ENCODE data around the gene MYO3B. TPM values are rescaled to one million over a fixed set of nuclear protein-coding genes. Genes with fewer than 3 reads are reported as not detected.

MYO3B gene
- polyA plus RNA-seq, 1 of the 3 experiments (the other 2 are of a cell fraction) = not detected

DNA sequence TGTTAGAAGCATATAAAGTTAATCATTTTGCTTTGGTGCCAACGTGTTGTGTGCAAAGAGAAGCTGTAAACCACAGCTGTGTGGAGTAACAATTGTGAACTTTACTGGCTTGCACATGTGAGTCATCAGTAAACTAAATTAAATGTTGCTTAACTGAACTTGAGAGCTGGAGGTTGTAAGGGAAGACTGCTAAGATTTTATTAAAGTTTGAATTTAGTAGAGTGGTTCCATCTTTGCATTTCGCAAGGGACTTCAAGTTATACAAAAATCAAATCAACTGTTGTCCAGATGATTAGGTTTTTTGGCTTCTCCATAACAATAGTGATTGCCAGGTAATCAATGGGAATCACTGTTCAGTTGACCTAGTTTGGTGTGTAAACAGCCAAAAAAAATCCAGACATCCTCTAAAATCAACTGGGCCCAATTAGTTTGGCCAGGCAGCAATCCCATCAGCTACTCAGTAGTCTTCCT lies 247.4 kb downstream of the MYO3B start:
- Histone ChIP-seq H4K20me1 (ENCODE audit: insufficient read depth) (no peaks in the 10 kb centered on the region), H3K36me3 (replicated peaks in 1 of 2; ENCODE audit: control insufficient read depth in 1 of 2, insufficient read depth in 2 of 2, low read length in 1 of 2) (no peaks in the 10 kb centered on the region), H3K79me2 (ENCODE audit: insufficient read depth) (no peaks in the 10 kb centered on the region), H3K4me2 (no peak overlapping the region), H3K9me3 (no peaks in the 10 kb centered on the region), H3K27ac (ENCODE audit: low read depth in 2 of 2, low read length in 1 of 2) (no peak overlapping the region), H3K4me3 (ENCODE audit: low read depth in 2 of 2, low read length in 1 of 2) (no peak overlapping the region), H3K9me2 (no peaks in the 10 kb centered on the region), H3K4me1 (ENCODE audit: control insufficient read depth in 1 of 2, insufficient read depth in 2 of 2, low read depth in 1 of 2, low read length in 1 of 2) (no peaks in the 10 kb centered on the region), H2AFZ (ENCODE audit: low read depth) (no peak overlapping the region), H3K27me3 (ENCODE audit: insufficient read depth) (no peaks in the 10 kb centered on the region), H3K9ac (no peak overlapping the region), H3F3A (replicated peaks; ENCODE audit: insufficient read depth) (no peaks in the 10 kb centered on the region)
- POLR2A ChIA-PET = no interaction called here
- CTCF ChIA-PET = interaction anchor here (3.1 kb wide), 1 partner anchor 16 kb away, joined by 13 read pairs; no protein-coding TSS in a partner anchor
- DNase-seq = no peak
- 39% methylated on average over 2 of the region's 2 CpGs for WGBS (ENCODE audit: low lambda C conversion rate)
- TF ChIP-seq YY1 (IDR thresholded peaks at IDR 0.05; ENCODE audit: low read depth) = no peak
- TF ChIP-seq, protein P1, sequence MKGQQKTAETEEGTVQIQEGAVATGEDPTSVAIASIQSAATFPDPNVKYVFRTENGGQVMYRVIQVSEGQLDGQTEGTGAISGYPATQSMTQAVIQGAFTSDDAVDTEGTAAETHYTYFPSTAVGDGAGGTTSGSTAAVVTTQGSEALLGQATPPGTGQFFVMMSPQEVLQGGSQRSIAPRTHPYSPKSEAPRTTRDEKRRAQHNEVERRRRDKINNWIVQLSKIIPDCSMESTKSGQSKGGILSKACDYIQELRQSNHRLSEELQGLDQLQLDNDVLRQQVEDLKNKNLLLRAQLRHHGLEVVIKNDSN (IDR thresholded peaks at IDR 0.05; ENCODE audit: borderline replicate concordance, low read depth) = no peak
- no peak for TF ChIP-seq MEF2A (IDR thresholded peaks at IDR 0.05; ENCODE audit: borderline replicate concordance, low read depth)
- TF ChIP-seq, protein P2, sequence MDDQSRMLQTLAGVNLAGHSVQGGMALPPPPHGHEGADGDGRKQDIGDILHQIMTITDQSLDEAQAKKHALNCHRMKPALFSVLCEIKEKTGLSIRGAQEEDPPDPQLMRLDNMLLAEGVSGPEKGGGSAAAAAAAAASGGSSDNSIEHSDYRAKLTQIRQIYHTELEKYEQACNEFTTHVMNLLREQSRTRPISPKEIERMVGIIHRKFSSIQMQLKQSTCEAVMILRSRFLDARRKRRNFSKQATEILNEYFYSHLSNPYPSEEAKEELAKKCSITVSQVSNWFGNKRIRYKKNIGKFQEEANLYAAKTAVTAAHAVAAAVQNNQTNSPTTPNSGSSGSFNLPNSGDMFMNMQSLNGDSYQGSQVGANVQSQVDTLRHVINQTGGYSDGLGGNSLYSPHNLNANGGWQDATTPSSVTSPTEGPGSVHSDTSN (IDR thresholded peaks at IDR 0.05) = no peak
- TF ChIP-seq, protein P3, sequence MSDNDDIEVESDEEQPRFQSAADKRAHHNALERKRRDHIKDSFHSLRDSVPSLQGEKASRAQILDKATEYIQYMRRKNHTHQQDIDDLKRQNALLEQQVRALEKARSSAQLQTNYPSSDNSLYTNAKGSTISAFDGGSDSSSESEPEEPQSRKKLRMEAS (IDR thresholded peaks at IDR 0.05; ENCODE audit: low read depth) = no peak
- no peak for TF ChIP-seq EZH2phosphoT487 (IDR thresholded peaks at IDR 0.05; ENCODE audit: borderline replicate concordance, low read depth)
- no peak for TF ChIP-seq FOXJ3 (CRISPR knock-in tag; IDR thresholded peaks at IDR 0.05)
- no peak for TF ChIP-seq GATA2 (CRISPR knock-in tag; IDR thresholded peaks at IDR 0.05)
- no peak for TF ChIP-seq POLR2AphosphoS5 (IDR thresholded peaks at IDR 0.05; ENCODE audit: low read depth, low read length)
- TF ChIP-seq, protein P4, sequence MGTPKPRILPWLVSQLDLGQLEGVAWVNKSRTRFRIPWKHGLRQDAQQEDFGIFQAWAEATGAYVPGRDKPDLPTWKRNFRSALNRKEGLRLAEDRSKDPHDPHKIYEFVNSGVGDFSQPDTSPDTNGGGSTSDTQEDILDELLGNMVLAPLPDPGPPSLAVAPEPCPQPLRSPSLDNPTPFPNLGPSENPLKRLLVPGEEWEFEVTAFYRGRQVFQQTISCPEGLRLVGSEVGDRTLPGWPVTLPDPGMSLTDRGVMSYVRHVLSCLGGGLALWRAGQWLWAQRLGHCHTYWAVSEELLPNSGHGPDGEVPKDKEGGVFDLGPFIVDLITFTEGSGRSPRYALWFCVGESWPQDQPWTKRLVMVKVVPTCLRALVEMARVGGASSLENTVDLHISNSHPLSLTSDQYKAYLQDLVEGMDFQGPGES (IDR thresholded peaks at IDR 0.05; ENCODE audit: low read depth, low read length) = no peak
- no peak for TF ChIP-seq GABPA (IDR thresholded peaks at IDR 0.05; ENCODE audit: low read depth)

DNA sequence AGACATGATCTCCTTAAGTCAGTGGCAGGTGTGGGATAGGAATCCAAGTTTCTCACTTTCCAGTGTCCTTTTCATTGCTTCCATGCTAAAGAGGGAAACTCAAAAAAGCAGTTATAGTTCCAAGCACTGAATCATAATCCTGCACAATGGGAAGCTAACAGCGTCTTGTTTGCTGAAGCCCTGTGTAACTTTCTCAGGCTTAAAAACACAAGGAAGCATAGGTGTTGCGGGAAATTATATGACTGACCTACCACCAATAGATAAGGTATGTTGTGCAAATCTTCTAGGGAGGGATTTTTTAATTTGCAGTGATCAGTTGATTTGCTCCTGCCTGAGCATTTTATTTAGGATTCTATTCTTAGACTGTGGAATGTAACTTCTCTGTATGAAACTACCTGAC lies 250.9 kb downstream of the MYO3B start:
- H3K27ac ChIP-seq (ENCODE audit: low read depth in 2 of 2, low read length in 1 of 2) = no peak overlapping the region
- no peak overlapping the region for H3K4me2 ChIP-seq
- no peak overlapping the region for H2AFZ ChIP-seq (ENCODE audit: low read depth)
- TF ChIP-seq, protein P2 (IDR thresholded peaks at IDR 0.05) = no peak
- TF ChIP-seq JUND (IDR thresholded peaks at IDR 0.05) = no peak
- no peak for TF ChIP-seq YY1 (IDR thresholded peaks at IDR 0.05; ENCODE audit: low read depth)
- no peak for TF ChIP-seq NRF1 (IDR thresholded peaks at IDR 0.05; ENCODE audit: low read depth, low read length)
- no peak for TF ChIP-seq FOSL2 (IDR thresholded peaks at IDR 0.05; ENCODE audit: borderline replicate concordance, low read depth)
- no peak for TF ChIP-seq MEF2A (IDR thresholded peaks at IDR 0.05; ENCODE audit: borderline replicate concordance, low read depth)
- no peak for TF ChIP-seq GABPA (IDR thresholded peaks at IDR 0.05; ENCODE audit: low read depth)
- TF ChIP-seq, protein P3 (IDR thresholded peaks at IDR 0.05; ENCODE audit: low read depth) = no peak
- TF ChIP-seq, protein P5, sequence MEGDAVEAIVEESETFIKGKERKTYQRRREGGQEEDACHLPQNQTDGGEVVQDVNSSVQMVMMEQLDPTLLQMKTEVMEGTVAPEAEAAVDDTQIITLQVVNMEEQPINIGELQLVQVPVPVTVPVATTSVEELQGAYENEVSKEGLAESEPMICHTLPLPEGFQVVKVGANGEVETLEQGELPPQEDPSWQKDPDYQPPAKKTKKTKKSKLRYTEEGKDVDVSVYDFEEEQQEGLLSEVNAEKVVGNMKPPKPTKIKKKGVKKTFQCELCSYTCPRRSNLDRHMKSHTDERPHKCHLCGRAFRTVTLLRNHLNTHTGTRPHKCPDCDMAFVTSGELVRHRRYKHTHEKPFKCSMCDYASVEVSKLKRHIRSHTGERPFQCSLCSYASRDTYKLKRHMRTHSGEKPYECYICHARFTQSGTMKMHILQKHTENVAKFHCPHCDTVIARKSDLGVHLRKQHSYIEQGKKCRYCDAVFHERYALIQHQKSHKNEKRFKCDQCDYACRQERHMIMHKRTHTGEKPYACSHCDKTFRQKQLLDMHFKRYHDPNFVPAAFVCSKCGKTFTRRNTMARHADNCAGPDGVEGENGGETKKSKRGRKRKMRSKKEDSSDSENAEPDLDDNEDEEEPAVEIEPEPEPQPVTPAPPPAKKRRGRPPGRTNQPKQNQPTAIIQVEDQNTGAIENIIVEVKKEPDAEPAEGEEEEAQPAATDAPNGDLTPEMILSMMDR (IDR thresholded peaks at IDR 0.05) = no peak
- TF ChIP-seq NFIC (IDR thresholded peaks at IDR 0.05; ENCODE audit: borderline replicate concordance) = no peak
- TF ChIP-seq POLR2AphosphoS5 (IDR thresholded peaks at IDR 0.05; ENCODE audit: low read depth, low read length) = no peak
- no peak for TF ChIP-seq RCOR1 (IDR thresholded peaks at IDR 0.05; ENCODE audit: low read length)
- TF ChIP-seq RAD21 (IDR thresholded peaks at IDR 0.05; ENCODE audit: low read length) = no peak
- no peak for TF ChIP-seq CHD2 (IDR thresholded peaks at IDR 0.05; ENCODE audit: low read length, partially characterized antibody)
- ChIA-PET POLR2A (no interaction called here), CTCF (interaction anchor here (0.6 to 1.9 kb wide), 2 partner anchors 20 to 385 kb away, joined by 3 to 12 read pairs; no protein-coding TSS in a partner anchor)
- no peaks in the 10 kb centered on the region for H3F3A ChIP-seq (replicated peaks; ENCODE audit: insufficient read depth)
- 50% methylated on average over 2 of the region's 2 CpGs for WGBS (ENCODE audit: low lambda C conversion rate)
- H3K36me3 ChIP-seq (replicated peaks in 1 of 2; ENCODE audit: control insufficient read depth in 1 of 2, insufficient read depth in 2 of 2, low read length in 1 of 2) = no peaks in the 10 kb centered on the region
- H3K9me3 ChIP-seq = no peaks in the 10 kb centered on the region
- H4K20me1 ChIP-seq (ENCODE audit: insufficient read depth) = no peaks in the 10 kb centered on the region
- no peak overlapping the region for H3K9ac ChIP-seq
- H3K9me2 ChIP-seq = no peaks in the 10 kb centered on the region
- H3K4me1 ChIP-seq (ENCODE audit: control insufficient read depth in 1 of 2, insufficient read depth in 2 of 2, low read depth in 1 of 2, low read length in 1 of 2) = no peaks in the 10 kb centered on the region
- DNase-seq = no peak
- H3K79me2 ChIP-seq (ENCODE audit: insufficient read depth) = no peaks in the 10 kb centered on the region
- H3K4me3 ChIP-seq (ENCODE audit: low read depth in 2 of 2, low read length in 1 of 2) = no peak overlapping the region
- H3K27me3 ChIP-seq (ENCODE audit: insufficient read depth) = no peaks in the 10 kb centered on the region

Data from SK-N-SH (cell line).